ENCODE data around the gene GBX2. TPM values are rescaled to one million over a fixed set of nuclear protein-coding genes. Genes with fewer than 3 reads are reported as not detected.

GBX2 gene
- total RNA-seq, 2 experiments from 2014 or later = not detected

DNA sequence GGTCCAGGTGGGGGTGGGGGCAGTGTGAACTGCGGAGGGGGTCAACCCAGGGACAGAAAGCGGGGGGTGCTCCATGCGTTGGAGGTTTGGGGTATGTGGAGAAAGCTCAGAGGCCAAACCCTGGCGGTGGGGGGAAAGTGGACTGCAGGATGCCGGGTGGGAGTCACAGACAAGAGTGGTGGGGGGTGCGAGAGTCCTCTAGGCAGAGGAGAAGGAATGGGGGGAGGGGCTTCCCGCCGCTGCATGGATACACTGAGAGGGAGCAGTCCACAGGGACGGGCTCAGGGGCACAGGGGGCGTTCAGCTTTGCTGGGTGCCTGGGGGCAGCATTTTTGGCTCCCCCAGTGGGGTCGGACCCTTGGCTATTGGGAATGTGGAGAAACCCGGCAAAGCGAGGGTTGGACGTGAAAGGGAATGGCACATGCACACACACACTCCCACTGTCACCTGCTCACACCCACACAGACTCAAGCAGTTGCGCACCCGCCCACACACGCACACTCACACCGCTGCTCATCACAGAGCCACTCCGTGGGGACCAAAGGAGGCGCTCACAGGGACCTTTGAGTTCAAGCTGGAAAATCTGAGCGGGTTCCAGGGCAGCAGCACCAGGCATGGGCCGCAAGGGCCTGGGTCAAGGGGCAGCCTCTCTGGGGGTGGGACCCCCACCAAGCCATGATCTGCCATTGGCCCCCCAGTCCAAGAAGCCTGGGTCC is 7.7 kb downstream of the GBX2 start:
- H3K4me1 Mint-ChIP-seq (ENCODE audit: low read depth) = peaks cover 8% of the 10 kb centered on the region
- H3K4me3 Mint-ChIP-seq = no peak overlapping the region
- peaks cover 62% of the 10 kb centered on the region for H3K27me3 Mint-ChIP-seq
- Histone ChIP-seq H3K4me3 (ENCODE audit: low read length) (no peak overlapping the region), H3K4me1 (ENCODE audit: insufficient read depth, low read length) (no peaks in the 10 kb centered on the region), H3K27ac (ENCODE audit: low read depth in 1 of 2, low read length in 2 of 2) (no peak overlapping the region), H3K9me3 (ENCODE audit: control insufficient read depth in 1 of 2, insufficient read depth in 1 of 2, low read length in 2 of 2) (peaks cover 0 to 48% of the 10 kb centered on the region in 2 experiments), H3K27me3 (ENCODE audit: control insufficient read depth in 1 of 2, insufficient read depth in 2 of 2, low read length in 2 of 2) (peaks cover 38 to 75% of the 10 kb centered on the region in 2 experiments), H3K36me3 (ENCODE audit: insufficient read depth, low read length) (no peaks in the 10 kb centered on the region)
- no peak overlapping the region for H3K27ac Mint-ChIP-seq
- intact Hi-C loops (cut with DNase I, micrococcal nuclease) = no loop called here
- H3K36me3 Mint-ChIP-seq (ENCODE audit: low read depth) = no peaks in the 10 kb centered on the region
- CTCF ChIA-PET = no interaction called here
- ATAC-seq (ENCODE audit: poor library complexity) = no peak
- no peaks in the 10 kb centered on the region for H3K9me3 Mint-ChIP-seq
- POLR2A ChIA-PET = no interaction called here
- TF ChIP-seq, protein P1, sequence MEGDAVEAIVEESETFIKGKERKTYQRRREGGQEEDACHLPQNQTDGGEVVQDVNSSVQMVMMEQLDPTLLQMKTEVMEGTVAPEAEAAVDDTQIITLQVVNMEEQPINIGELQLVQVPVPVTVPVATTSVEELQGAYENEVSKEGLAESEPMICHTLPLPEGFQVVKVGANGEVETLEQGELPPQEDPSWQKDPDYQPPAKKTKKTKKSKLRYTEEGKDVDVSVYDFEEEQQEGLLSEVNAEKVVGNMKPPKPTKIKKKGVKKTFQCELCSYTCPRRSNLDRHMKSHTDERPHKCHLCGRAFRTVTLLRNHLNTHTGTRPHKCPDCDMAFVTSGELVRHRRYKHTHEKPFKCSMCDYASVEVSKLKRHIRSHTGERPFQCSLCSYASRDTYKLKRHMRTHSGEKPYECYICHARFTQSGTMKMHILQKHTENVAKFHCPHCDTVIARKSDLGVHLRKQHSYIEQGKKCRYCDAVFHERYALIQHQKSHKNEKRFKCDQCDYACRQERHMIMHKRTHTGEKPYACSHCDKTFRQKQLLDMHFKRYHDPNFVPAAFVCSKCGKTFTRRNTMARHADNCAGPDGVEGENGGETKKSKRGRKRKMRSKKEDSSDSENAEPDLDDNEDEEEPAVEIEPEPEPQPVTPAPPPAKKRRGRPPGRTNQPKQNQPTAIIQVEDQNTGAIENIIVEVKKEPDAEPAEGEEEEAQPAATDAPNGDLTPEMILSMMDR (IDR thresholded peaks at IDR 0.05) = no peak
- DNase-seq = no peak

DNA sequence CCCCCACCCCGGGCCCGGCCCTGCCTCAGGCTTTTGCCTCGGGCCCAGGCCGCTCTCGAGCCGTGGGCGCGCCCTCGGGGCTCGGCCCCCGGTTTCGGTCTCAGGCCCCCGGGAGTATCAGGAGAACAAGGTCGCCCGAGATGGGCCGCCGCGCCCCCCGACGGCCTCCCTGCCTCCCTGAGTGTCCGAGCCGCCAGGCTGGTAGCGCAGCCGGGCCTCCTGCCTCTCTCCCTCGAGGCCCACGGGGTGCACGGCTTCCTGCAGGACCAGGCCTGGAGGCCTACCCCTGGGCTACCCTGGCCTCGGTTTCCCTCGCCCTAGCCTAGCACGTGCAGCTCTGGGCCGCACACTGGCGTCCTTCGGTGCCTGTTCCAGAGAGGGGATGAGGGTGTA is 8.4 kb downstream of the GBX2 start:
- Mint-ChIP-seq H3K36me3 (ENCODE audit: low read depth) (no peaks in the 10 kb centered on the region), H3K4me3 (no peak overlapping the region), H3K27ac (no peak overlapping the region), H3K27me3 (peaks cover 62% of the 10 kb centered on the region), H3K9me3 (no peaks in the 10 kb centered on the region), H3K4me1 (ENCODE audit: low read depth) (peaks cover 2% of the 10 kb centered on the region)
- ChIA-PET CTCF (no interaction called here), POLR2A (no interaction called here)
- H3K4me1 ChIP-seq (ENCODE audit: insufficient read depth, low read length) = no peaks in the 10 kb centered on the region
- ATAC-seq (ENCODE audit: poor library complexity) (no peak), DNase-seq (no peak)
- H3K4me3 ChIP-seq (ENCODE audit: low read length) = no peak overlapping the region
- no peaks in the 10 kb centered on the region for H3K36me3 ChIP-seq (ENCODE audit: insufficient read depth, low read length)
- TF ChIP-seq, protein P1 (IDR thresholded peaks at IDR 0.05) = no peak
- H3K9me3 ChIP-seq (ENCODE audit: control insufficient read depth in 1 of 2, insufficient read depth in 1 of 2, low read length in 2 of 2) = peaks cover 0 to 45% of the 10 kb centered on the region in 2 experiments
- peaks cover 30 to 67% of the 10 kb centered on the region in 2 experiments for H3K27me3 ChIP-seq (ENCODE audit: control insufficient read depth in 1 of 2, insufficient read depth in 2 of 2, low read length in 2 of 2)
- intact Hi-C loops (cut with DNase I, micrococcal nuclease) = no loop called here
- H3K27ac ChIP-seq (ENCODE audit: low read depth in 1 of 2, low read length in 2 of 2) = no peak overlapping the region

DNA sequence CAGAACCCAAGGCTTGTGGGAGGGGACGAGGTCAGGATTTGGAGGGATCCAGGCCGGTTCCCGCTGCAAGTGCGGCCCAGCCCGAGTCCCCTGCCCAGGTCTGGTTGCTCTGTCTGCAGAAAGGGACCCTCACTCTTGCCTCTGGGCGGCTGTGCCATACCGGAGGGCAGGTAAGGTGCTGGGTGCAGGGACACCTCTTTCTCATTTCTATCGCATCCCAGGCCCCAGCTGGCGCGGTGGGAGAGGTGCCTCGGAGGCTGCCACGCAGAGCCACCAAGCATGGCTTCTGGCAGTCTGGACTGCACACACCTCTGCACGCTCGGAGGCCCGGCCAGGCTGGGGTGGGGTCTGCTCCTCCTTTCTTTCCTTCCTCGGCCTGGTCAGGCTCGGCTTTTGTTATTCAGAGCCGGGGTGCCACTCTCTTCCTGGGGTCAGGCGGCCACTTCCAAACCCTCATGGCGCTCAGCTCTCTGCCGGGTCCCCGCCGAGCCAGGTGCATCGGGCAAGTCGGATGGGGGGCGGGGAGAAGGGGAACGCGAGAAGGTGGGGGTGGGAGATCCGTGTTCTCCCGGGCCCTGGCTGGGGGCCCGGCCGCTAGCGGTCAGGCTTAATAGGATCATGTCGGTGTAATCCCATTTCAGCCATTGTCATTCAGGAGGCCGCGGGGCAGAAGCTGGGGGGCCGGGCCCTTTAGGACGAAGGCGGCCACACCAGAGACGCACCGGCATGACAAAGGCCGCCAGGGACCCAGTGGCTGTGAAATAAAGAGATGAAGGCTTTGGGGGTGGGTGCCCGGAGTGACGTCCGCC is 9.0 kb downstream of the GBX2 start:
- H3K4me1 Mint-ChIP-seq (ENCODE audit: low read depth) = no peaks in the 10 kb centered on the region
- Histone ChIP-seq H3K36me3 (ENCODE audit: insufficient read depth, low read length) (no peaks in the 10 kb centered on the region), H3K4me3 (ENCODE audit: low read length) (no peak overlapping the region), H3K9me3 (ENCODE audit: control insufficient read depth in 1 of 2, insufficient read depth in 1 of 2, low read length in 2 of 2) (peaks cover 0 to 42% of the 10 kb centered on the region in 2 experiments), H3K27ac (ENCODE audit: low read depth in 1 of 2, low read length in 2 of 2) (no peak overlapping the region), H3K27me3 (ENCODE audit: control insufficient read depth in 1 of 2, insufficient read depth in 2 of 2, low read length in 2 of 2) (peaks cover 27 to 62% of the 10 kb centered on the region in 2 experiments), H3K4me1 (ENCODE audit: insufficient read depth, low read length) (no peaks in the 10 kb centered on the region)
- ATAC-seq (ENCODE audit: poor library complexity) (no peak), DNase-seq (no peak)
- intact Hi-C loops (cut with DNase I, micrococcal nuclease) = no loop called here
- no peak overlapping the region for H3K27ac Mint-ChIP-seq
- ChIA-PET CTCF (no interaction called here), POLR2A (no interaction called here)
- H3K27me3 Mint-ChIP-seq = peaks cover 66% of the 10 kb centered on the region
- TF ChIP-seq, protein P1 (IDR thresholded peaks at IDR 0.05) = no peak
- H3K4me3 Mint-ChIP-seq = no peak overlapping the region
- no peaks in the 10 kb centered on the region for H3K36me3 Mint-ChIP-seq (ENCODE audit: low read depth)
- H3K9me3 Mint-ChIP-seq = no peaks in the 10 kb centered on the region
